Stimulated activated CD8-positive, alpha-beta memory T cell treated with anti-CD3 and anti-CD28 coated beads, Interleukin-12 subunit alpha, Interleukin-12 subunit beta, amount 100 ng/mL, for 1 hour (primary cell): Measurements from ENCODE around the gene FBXL17.

ENCODE experiments used
- DNase-seq: peaks from one replicate; pipeline ENCODE4 v3.0.0-alpha.2; 2020; ENCODE audit warnings: low read depth

Gene FBXL17

DNA sequence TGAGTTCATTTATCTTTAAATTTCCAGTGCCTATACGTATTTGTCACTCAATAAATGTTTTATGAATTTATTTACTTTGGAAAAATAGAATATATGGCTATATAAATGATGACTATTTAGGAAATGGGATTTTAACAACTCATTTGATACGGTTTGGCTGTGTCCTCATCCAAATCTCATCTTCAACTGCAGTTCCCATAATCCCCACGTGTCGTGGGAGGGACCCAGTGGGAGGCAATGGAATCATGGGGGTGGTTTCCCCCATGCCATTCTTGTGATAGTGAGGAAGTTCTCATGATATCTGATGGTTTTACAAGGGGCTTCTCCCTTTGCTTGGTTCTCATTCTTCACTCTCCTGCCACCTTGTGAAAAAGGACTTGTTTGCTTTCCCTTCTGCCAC is 523.6 kb downstream of the FBXL17 start:
- DNase-seq, result no peak

DNA sequence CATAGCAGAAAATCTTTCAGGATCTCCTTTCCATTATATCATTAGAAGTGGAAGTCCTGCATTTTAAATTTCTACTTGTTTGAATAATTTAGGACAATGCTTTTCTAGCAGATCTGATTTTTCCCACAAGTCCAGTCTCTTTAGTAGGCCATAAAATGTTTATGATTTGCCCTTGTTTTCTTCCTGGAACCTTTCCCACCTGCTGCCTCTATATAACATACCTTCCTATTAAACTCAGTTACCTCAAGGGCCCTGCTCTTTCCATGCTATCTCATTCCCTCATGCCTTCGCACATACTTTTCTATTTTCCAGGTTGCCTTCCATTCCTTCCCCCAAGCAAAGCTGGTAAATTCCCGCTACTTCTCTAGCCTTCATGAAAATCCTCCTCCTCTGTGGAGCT is 524.1 kb downstream of the FBXL17 start:
- DNase-seq, result no peak

DNA sequence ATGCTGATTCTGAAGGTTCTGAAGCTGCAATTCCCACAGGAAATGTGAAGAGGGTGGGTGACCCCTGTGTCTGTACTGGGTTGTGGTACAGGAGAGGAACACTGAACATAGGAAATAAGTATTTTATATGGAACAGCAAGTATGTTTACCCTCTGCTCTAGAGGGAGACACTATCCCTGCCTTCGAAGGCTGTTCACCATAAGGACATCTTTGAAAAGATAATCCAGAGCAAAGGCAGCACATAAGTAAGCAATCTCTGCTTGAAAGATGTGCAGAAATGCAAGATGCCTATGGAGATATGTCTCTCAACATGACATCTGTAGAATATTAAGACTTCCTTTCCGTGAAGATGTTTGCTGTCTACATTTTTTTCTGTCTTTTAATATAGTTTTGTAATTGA is 526.7 kb downstream of the FBXL17 start:
- DNase-seq, result no peak

DNA sequence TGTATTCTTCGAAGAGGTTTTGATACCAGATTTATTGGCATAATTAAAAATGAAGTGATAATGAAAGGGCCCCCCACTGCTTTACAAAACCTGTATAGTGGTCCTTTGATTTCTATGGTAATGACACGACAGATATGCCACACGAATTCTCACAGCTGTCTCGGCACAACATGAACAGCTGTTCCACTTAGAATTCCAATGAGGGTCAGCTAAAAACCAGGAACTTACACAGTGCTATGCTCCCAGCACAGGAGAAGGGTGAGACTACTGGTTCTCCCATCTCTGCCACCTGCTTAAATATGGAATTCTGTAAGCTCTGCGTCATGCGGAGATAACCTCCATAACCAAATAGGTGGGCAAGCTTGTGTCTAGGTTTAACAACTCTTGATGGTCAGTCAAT is 528.2 kb downstream of the FBXL17 start:
- no peak for DNase-seq

DNA sequence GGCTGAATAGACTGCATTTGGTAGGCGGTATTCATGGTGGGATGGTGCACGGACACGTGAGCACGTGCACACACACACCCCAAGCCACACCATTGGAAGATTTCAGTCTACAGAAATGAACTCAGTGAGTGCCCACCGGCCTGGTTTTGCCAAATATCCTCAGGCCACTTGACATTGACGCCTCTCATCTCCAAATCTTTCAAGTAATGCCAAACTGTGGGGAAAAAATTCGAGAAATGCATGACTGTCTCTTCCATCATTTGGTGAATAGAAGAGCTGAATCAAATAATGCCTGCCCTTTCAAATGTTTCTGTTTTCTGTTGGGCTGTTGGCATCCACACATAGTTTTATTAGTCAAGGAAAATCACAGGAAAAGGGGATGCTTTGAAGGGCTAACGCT is 528.9 kb downstream of the FBXL17 start:
- DNase-seq, result no peak

DNA sequence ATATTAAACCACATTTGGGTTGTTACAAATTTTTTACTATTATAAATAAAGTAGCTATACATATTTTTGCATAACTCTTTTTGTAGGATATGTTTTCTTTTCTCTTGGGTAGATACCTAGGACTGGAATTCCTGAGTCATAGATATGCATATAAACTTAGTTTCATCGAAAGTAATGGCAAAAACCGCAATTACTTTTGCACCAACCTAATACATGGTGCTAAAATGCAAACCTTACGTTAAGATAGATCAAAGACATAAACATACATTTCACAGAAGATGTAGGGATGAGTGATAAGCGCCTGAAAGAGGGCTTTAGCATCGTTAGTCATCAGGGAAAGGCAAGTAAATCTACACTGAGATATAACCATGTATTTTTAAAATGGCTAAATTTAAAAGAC is 532.8 kb downstream of the FBXL17 start:
- no peak for DNase-seq

DNA sequence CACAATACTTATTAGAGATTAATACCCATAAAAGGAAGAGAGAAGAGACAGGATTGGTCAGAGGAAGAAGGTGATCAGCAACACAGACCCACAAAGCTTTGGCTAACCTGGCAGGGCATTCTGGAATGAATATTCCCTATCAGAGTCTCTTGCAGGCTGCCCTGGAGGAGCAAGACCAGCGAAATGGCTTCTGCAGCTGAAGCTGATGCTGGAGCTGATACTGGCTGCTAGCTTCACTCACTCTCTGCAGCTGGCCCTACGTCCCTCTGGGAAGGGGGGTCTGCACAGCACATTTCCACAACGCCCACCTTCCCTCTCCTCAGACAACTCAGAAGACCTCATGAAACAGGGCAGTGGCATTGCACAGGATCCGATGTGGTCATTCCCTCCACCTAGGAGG is 541.3 kb downstream of the FBXL17 start:
- no peak for DNase-seq

DNA sequence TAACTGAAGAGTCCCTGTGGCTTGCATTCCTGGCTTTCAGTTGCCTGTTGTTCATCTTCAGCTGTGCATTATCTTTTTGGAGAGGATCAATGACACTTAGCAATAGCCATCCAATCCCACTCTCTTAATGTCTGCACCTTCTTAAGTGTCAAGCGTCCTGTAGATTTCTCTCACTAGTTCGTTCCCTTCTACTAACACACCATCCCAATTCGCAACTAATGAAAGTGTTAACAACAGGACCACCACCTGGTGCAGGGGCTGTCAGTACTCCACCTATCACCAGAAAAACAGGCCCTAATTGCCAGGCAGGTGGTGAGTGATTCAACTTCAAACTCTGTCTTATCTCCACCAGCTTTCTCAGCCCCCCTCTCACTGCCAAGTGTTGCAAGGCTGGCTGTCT is 541.7 kb downstream of the FBXL17 start:
- no peak for DNase-seq

DNA sequence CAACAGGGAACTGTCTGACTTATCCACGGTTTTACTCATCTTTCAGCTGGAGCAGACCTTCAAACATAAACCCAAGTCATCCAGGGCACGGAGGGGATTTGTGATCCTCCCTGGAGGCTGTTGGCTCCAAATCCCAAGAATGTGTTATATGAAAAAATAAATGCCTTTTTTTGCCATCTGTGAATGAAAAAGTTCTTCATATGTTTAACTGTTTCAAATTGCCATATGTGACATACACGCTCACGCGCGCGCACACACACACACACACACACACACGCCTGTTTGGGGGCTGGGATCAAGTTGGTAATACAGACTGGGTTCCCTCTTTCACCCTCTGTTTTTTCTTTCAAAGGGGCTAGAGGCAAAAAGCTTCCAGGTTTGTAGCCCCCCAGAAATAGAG is 546.8 kb downstream of the FBXL17 start:
- DNase-seq, result no peak

DNA sequence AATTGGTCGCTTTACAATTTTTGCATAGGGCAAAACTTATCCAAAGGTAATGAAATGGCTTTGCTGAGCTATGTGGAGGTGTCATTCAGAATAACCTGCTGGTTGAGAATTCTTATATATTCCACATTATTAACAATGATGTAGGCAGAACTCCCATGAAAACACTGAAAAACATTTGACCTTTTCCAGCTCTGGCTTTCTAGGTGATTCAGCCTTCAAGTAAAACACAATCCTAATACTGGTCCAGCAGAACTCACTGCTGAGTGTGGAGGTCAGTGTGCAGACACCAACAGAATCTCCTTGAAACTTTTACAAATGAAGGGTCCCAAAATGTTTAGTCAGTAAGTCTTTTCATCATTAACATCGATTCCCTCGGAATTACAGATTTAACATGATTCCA is 549.2 kb downstream of the FBXL17 start:
- DNase-seq, result no peak

DNA sequence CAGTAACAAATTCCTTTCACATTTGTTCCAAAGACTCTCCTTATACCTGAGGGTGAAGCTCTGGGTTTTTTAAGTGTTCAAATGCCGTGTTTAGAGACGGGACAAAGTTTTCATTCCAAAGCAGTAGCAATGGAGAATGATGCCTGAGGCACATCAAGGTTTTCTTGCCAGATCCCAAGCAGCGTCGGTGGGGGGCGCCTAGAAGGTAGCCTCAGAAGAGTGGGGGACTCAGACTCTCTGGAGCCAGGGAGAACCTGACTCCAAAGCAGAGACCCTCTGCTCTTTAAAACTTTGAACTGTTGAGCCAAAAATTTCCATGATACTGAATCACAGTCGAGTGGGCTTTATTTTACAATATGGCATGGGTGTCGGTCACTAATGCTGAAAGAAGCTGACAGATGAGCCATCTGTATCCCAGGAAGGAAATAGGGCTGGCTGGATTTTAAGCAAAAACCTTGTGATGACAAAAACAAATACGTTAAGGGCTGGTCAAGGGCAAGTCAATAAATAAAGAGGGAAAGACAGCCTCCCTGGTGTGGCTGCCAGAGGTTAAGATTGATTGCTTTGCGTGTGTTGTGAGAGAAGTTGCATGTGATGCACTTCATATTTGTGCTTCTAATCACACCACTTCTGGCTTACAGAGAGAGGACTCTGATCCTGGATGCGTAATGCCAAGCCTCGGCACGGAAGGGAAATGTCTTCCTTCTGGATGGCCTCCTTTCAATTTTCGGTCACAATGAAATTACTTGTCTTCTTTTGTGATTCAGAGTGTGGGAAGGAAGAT is 550.1 kb downstream of the FBXL17 start:
- no peak for DNase-seq

DNA sequence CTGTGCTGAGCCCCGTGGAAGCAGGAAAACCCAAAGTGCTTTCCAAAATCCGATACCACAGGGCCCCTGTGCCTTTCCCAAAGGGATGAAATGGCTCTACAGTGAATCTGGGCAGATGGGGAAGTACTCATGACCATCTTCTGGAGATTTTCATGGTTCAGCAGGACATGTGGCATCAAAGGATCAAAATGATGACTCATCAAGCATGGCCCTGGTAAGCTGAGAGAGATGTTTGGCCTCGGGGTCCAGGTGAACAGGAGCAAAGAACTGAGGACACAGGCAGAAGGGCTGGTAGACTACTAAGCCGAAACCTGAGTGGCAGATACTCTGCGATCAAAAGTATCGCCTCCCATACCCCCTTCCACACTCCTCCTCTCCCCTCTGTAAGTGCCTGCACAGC is 551.1 kb downstream of the FBXL17 start:
- no peak for DNase-seq

DNA sequence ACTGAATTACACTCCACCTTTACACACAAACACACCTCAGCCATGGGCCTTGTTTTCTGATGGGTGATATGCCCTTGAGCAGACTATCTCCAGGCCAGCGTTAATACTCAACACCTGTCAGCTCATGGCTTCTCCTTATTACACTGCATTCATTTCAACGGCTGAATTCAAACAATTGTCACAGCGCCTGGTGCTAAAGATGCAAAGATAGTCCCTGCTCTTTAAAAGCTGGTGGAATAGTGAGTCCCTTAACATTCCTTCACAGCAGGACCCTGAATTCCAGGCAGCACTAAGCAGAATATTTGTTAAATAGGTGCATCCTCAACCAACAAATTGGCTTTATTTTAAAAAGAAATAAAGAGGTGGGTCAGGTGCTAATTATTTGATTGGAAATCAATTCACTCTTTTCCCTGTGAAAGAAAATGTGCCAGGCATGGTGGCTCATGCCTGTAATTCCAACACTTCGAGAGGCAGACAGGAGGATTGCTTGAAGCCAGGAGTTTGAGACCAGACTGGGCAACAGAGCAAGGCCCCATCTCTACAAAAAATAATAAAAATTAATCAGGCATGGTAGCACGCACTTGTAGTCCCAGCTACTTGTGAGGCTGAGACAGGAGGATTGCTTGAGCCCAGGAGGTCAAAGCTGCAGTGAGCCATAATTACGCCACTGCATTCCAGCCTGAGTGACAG is 555.4 kb downstream of the FBXL17 start:
- no peak for DNase-seq

DNA sequence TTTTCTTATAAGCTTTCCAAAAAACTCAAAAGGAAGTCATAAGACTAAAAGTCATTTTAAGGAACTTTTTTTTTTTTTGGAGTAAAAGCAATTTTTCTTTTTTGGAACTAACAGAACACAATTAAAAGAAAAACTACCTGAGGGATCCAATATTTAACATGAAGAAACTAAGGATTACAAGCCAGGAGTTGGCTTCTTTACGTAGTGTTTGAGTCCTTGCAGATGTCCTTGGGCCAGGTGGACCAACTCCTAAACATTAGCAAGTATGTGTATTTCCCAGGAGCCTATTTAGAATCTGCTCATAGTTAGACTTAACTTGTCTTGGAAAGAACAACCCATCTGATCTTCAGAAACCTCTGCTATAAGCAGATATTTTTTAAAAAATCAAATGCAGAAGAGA is 557.1 kb downstream of the FBXL17 start:
- DNase-seq, result no peak

DNA sequence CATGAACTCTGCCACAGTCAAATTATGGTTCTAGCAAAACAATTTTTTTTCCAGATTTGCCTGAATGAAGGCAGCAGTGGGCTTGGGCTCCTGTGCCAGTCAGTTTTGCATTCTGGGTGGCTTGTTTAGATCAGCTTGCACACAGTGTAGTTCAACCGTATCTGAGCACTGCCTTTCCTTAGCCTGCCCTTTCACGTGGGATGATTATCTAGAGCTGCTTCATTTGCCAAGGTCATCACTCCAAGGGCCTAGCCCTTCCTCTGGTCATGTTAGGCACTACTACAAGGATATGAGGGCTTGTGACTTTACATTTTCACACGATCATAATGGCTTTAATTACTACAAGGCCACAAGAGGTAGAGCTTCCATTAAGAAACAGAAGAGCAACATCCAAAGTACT is 560.6 kb downstream of the FBXL17 start:
- no peak for DNase-seq

DNA sequence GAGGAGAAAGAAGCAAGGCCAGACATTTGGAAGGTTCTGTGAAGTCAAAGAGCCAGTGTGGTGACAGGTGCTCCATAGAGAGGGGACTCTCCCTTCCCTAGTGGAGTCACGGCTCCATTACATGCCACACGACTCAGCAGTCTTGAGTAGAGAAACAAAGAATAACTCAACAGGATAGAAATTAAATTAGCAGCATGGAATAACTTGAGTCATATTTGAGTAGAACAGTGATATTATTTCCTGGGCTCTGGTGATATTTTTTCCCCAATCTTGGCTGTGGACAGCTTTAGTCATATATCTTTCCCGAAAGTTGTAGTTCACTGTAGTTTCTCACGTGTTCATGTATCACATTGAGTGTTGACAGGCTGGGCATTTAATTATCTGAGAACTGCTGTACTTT is 561.5 kb downstream of the FBXL17 start:
- no peak for DNase-seq

DNA sequence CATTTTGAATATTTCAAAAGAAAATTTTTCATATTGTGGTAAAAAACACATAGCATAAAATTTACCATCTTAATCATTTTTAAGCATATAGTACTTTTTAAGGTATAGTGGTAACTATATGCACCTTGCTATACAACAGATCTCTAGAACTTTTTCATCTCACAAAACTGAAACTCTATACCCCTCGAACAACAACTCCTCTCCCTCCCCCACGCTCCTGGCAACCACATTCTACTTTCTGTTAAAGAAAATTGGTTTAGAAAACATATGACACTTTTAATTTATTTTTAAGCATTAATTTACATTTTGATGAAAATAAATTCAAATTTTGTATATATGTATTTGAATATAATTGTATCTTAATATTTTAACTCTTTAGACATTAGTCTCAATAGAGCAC is 563.9 kb downstream of the FBXL17 start:
- no peak for DNase-seq

DNA sequence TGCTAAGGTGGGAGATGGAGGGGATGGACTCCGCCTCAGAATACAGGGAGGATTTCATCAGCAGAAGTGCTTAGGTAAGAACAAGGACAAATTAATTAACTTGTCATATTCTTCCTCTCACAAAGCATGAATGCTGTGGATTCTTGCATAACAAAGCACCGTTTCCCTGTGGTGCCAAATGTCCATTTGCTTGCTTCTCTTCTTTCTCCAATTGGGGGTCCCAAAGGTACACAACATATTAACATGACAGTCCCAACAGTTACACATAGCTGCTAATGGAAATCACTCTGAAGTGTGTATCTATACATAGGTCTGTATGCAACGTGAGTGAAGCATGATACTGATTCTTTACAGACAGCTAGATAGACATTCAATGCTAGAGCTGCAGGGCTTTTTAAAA is 564.5 kb downstream of the FBXL17 start:
- DNase-seq, result no peak

DNA sequence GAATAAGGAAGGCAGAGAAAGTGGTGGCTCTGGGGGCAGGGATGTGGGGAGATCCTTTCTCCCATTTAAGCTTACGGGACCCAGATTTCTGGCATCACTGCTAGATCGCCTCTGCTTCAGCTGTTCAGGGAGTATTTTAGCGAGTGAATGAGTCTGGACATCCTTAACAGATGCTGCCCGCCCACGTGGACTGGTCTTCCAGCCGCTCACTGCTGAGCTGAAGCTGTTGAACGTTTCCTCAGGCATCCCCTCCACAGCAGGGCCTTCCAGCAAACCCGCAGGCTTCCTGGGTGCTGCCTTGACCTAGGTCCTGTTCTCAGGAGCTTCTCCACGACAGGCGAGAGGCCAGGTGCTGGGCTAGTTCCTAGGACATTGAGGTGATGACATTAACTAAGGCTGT is 566.8 kb downstream of the FBXL17 start:
- DNase-seq, result no peak

DNA sequence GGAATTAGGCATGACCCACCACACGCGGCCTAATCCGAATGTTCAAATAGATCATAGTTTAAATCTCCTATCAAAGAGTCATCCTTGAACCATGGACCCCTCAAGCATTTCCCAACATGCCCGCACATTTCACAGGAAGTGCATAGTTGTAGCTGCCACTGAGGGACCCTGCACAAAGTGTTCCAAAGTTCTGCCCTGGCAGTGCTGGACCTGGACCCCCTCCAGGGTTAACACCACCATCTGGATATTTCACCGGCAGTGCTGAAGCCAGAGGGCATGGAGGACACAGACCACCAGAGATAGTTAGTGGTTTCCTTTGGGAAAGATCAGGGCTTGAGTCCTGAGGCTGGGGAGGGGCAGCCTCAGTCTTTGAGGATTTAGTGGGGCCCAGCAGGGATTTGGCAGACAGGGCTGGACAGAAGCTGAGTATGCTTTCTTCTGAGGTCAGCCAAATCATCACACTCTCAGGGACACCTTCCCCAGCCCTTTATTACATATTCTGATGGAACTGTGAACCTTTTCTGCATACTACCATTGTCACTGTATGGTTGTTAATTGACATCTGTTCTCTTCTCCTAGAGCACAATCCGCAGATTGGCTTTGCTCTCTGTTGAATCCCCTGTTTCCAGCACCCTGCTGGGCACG is 567.6 kb downstream of the FBXL17 start:
- no peak for DNase-seq

DNA sequence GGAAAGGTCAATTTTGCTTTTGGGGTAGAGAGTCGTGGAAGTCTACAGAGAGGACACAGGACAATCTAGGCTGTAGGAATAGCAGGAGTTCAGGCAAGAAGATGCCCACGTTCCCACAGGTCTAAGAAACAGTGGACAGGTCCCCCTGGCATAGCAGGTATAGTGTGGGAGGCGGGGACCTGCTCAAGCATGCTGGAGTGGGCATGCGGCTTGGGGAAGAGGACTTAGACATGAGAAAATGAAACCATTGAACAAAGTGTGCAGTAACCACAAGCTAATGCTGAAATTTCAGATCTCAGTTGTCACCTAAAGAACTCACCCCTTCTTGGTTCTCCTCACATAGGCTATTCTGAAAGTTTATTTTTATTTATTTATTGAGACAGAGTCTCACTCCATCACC is 568.3 kb downstream of the FBXL17 start:
- no peak for DNase-seq

DNA sequence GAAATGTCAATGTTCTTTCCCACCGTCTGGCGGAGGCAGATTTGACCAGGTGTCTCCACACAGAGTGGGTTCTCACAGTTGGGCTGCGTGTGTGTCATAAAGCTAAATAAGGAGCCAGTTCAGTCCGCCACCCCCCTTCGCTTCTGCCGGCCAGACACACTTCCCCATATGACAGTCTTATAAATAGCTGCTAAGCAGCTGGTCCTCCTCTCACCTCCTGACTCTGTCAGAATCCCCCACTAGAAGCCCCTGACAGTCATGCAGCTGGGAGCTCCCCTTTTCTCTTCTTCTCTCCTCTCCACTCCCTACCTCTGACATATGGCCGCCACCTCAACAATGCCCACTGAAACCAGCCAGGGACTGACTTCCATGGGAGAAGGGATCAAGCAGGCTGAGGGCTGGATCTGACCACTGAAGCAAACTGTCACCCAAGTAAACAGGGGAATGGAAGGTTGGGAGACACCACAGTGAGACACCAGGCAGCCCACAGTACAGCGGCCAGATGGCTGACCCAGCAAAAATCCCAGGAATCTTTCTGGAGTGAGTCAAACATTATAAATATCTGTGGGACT is 569.2 kb downstream of the FBXL17 start:
- DNase-seq, result no peak
